ENCODE measurements around the gene SPATA16.

Gene SPATA16

DNA sequence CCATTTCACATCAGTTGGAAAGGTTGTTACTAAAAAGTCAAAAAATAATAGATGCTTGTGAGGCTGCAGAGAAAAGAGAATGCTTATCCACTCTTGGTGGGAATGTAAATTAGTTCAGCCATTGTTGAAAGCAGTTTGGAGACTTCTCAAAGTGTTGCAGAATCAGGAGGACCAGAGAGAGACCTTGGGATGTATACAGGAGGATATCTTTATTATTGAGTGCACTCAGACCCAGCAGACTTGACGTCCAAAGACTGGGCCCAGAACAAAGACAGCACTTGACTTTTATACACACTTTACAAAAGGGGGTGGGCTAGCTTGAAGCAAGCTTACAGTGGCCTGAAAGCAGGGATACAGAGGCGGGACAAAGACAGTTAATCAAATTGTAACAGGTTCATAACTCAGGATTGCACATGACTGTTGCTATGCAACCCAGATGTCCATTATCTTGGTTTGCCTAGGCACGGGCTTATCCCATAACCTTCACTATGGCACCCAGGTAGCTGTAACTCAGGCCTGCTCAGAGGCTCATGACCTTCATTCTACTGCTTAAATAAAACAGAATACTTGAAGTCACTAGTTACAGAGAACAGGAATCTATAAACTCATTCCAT is 127.7 kb downstream of the SPATA16 start:
- no peaks in the 10 kb centered on the region for H3F3A ChIP-seq (ENCODE audit: control insufficient read depth, insufficient read depth)
- no peaks in the 10 kb centered on the region for H3K79me2 ChIP-seq (ENCODE audit: control insufficient read depth, low read length)
- H3K27me3 ChIP-seq (ENCODE audit: control insufficient read depth, low read length) = no peaks in the 10 kb centered on the region
- no peaks in the 10 kb centered on the region for H4K20me1 ChIP-seq (ENCODE audit: control insufficient read depth, insufficient read depth, low read depth, low read length)
- TF ChIP-seq, protein P1, sequence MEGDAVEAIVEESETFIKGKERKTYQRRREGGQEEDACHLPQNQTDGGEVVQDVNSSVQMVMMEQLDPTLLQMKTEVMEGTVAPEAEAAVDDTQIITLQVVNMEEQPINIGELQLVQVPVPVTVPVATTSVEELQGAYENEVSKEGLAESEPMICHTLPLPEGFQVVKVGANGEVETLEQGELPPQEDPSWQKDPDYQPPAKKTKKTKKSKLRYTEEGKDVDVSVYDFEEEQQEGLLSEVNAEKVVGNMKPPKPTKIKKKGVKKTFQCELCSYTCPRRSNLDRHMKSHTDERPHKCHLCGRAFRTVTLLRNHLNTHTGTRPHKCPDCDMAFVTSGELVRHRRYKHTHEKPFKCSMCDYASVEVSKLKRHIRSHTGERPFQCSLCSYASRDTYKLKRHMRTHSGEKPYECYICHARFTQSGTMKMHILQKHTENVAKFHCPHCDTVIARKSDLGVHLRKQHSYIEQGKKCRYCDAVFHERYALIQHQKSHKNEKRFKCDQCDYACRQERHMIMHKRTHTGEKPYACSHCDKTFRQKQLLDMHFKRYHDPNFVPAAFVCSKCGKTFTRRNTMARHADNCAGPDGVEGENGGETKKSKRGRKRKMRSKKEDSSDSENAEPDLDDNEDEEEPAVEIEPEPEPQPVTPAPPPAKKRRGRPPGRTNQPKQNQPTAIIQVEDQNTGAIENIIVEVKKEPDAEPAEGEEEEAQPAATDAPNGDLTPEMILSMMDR (IDR thresholded peaks at IDR 0.05; ENCODE audit: low read depth, low read length, poor library complexity, severe bottlenecking) = no peak
- TF ChIP-seq EZH2phosphoT487 (IDR thresholded peaks at IDR 0.05; ENCODE audit: borderline replicate concordance, low read length) = no peak
- H3K27ac ChIP-seq (ENCODE audit: low read depth, low read length) = no peak overlapping the region
- no peak overlapping the region for H3K4me3 ChIP-seq (ENCODE audit: low read length)
- no peaks in the 10 kb centered on the region for H3K9me3 ChIP-seq (ENCODE audit: control insufficient read depth, insufficient read depth, low read length)
- no peaks in the 10 kb centered on the region for H3K4me1 ChIP-seq (ENCODE audit: control insufficient read depth, low read length)
- H3K9me2 ChIP-seq (replicated peaks; ENCODE audit: control insufficient read depth, low read length) = no peaks in the 10 kb centered on the region
- no peak overlapping the region for H3K4me2 ChIP-seq (ENCODE audit: low read length)
- H3K36me3 ChIP-seq (ENCODE audit: control insufficient read depth, low read length) = no peaks in the 10 kb centered on the region

DNA sequence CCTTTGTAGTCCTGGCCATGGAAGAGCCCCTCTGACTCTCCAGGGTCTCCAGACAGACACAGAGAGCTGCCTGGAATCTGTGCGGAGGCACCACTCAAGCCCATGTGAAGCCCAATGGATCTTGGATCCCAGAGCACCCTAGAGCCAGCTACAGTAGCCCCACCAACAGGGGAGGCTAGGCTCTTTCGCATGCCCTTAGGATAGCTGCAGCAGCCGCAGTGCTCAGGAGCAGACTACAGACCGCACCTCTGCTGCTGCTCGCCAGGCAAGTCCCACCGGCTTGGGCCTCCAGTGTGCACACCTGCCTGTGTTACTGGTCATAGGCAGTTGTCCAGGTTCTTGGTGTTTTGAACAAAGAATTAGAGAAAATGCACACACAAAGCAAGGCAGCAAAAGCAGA is 131.6 kb downstream of the SPATA16 start:
- no peak overlapping the region for H3K4me2 ChIP-seq (ENCODE audit: low read length)
- no peaks in the 10 kb centered on the region for H4K20me1 ChIP-seq (ENCODE audit: control insufficient read depth, insufficient read depth, low read depth, low read length)
- H3K36me3 ChIP-seq (ENCODE audit: control insufficient read depth, low read length) = no peaks in the 10 kb centered on the region
- no peaks in the 10 kb centered on the region for H3K79me2 ChIP-seq (ENCODE audit: control insufficient read depth, low read length)
- H3K4me1 ChIP-seq (ENCODE audit: control insufficient read depth, low read length) = no peaks in the 10 kb centered on the region
- no peaks in the 10 kb centered on the region for H3K9me3 ChIP-seq (ENCODE audit: control insufficient read depth, insufficient read depth, low read length)
- no peak overlapping the region for H3K27ac ChIP-seq (ENCODE audit: low read depth, low read length)
- H3K27me3 ChIP-seq (ENCODE audit: control insufficient read depth, low read length) = no peaks in the 10 kb centered on the region
- H3K9me2 ChIP-seq (replicated peaks; ENCODE audit: control insufficient read depth, low read length) = no peaks in the 10 kb centered on the region
- H3F3A ChIP-seq (ENCODE audit: control insufficient read depth, insufficient read depth) = no peaks in the 10 kb centered on the region
- TF ChIP-seq, protein P1 (IDR thresholded peaks at IDR 0.05; ENCODE audit: low read depth, low read length, poor library complexity, severe bottlenecking) = no peak
- no peak for TF ChIP-seq EZH2phosphoT487 (IDR thresholded peaks at IDR 0.05; ENCODE audit: borderline replicate concordance, low read length)
- H3K4me3 ChIP-seq (ENCODE audit: low read length) = no peak overlapping the region

DNA sequence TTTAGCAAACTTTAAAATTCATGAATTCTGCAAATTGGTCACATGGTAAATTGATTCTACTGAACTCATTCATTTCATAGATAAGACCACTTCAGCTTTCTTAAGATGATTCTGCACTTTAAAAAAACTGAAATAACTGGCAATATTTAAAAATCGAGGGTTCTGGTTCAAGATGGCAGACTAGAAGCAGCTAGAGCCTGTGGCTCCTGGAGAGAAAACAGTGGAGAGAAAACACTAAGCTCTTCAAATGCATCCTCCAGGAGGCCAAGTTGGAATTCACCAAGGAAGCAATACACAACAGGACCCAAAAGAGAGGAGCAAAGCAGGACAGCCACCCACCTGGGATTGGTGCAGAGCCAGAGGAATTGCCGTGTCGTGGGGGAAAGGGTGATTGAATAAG is 132.1 kb downstream of the SPATA16 start:
- H3K27ac ChIP-seq (ENCODE audit: low read depth, low read length) = no peak overlapping the region

More for the DNA sequence above, 132.1 kb downstream of the SPATA16 start:
- Histone ChIP-seq H3K36me3 (ENCODE audit: control insufficient read depth, low read length) (no peaks in the 10 kb centered on the region), H3K9me3 (ENCODE audit: control insufficient read depth, insufficient read depth, low read length) (no peaks in the 10 kb centered on the region), H3K4me1 (ENCODE audit: control insufficient read depth, low read length) (no peaks in the 10 kb centered on the region), H3K9me2 (replicated peaks; ENCODE audit: control insufficient read depth, low read length) (no peaks in the 10 kb centered on the region), H4K20me1 (ENCODE audit: control insufficient read depth, insufficient read depth, low read depth, low read length) (no peaks in the 10 kb centered on the region), H3F3A (ENCODE audit: control insufficient read depth, insufficient read depth) (no peaks in the 10 kb centered on the region), H3K4me2 (ENCODE audit: low read length) (no peak overlapping the region), H3K27me3 (ENCODE audit: control insufficient read depth, low read length) (no peaks in the 10 kb centered on the region), H3K4me3 (ENCODE audit: low read length) (no peak overlapping the region), H3K79me2 (ENCODE audit: control insufficient read depth, low read length) (no peaks in the 10 kb centered on the region)
- TF ChIP-seq EZH2phosphoT487 (IDR thresholded peaks at IDR 0.05; ENCODE audit: borderline replicate concordance, low read length) = no peak
- TF ChIP-seq, protein P1 (IDR thresholded peaks at IDR 0.05; ENCODE audit: low read depth, low read length, poor library complexity, severe bottlenecking) = no peak

Data from DOHH2 (cell line).